ENCODE data around the gene MT1HL1. TPM values are rescaled to one million over a fixed set of nuclear protein-coding genes. Genes with fewer than 3 reads are reported as not detected.

Gene MT1HL1
- total RNA-seq, 3 donors from 2014 or later (not counting 1 experiment from before 2014, with no cell fraction given), result not detected

GRCh38 chr1:237038211-237038610 lies 34.0 kb upstream of the MT1HL1 start:
- no peaks in the 10 kb centered on the region for H3K36me3 ChIP-seq (ENCODE audit: control insufficient read depth, insufficient read depth, low read length)
- peaks cover 0 to 4% of the 10 kb centered on the region in 2 donors for H3K4me1 Mint-ChIP-seq
- no peaks in the 10 kb centered on the region for H3K4me1 ChIP-seq (ENCODE audit: control insufficient read depth, insufficient read depth, low read length)
- no peak for TF ChIP-seq CTCF (IDR thresholded peaks at IDR 0.05)
- H3K4me3 Mint-ChIP-seq, result no peak overlapping the region
- no peak overlapping the region for H3K4me3 ChIP-seq (ENCODE audit: low read length)
- H3K9me3 ChIP-seq (ENCODE audit: control insufficient read depth, insufficient read depth, low read length), result no peaks in the 10 kb centered on the region
- no peak for DNase-seq
- intact Hi-C loops (cut with micrococcal nuclease), result no loop called here
- H3K27me3 Mint-ChIP-seq (ENCODE audit: low read depth in 2 of 2), result peaks cover 19 to 20% of the 10 kb centered on the region in 2 donors
- H3K36me3 Mint-ChIP-seq, result peaks cover 5% of the 10 kb centered on the region
- H3K27ac ChIP-seq (ENCODE audit: low read length), result no peak overlapping the region
- no peak for ATAC-seq
- no peaks in the 10 kb centered on the region for H3K9me3 Mint-ChIP-seq
- no peak overlapping the region for H3K27ac Mint-ChIP-seq
- 94% methylated on average over 6 of the region's 6 CpGs for WGBS (ENCODE audit: insufficient coverage)
- H3K27me3 ChIP-seq (ENCODE audit: control insufficient read depth, insufficient read depth, low read length), result peaks cover 16% of the 10 kb centered on the region

- no peaks in the 10 kb centered on the region for H3K36me3 Mint-ChIP-seq
- no peaks in the 10 kb centered on the region for H3K4me1 Mint-ChIP-seq
- H3K9me3 Mint-ChIP-seq, result no peaks in the 10 kb centered on the region
- Histone ChIP-seq H3K9me3 (ENCODE audit: control insufficient read depth, insufficient read depth, low read length) (no peaks in the 10 kb centered on the region), H3K27ac (ENCODE audit: low read length) (no peak overlapping the region), H3K27me3 (ENCODE audit: control insufficient read depth, insufficient read depth, low read length) (peaks cover 2% of the 10 kb centered on the region), H3K4me3 (ENCODE audit: low read length) (no peak overlapping the region), H3K36me3 (ENCODE audit: control insufficient read depth, insufficient read depth, low read length) (no peaks in the 10 kb centered on the region), H3K4me1 (ENCODE audit: control insufficient read depth, insufficient read depth, low read length) (no peaks in the 10 kb centered on the region)
- intact Hi-C loops (cut with micrococcal nuclease), result no loop called here
- H3K27me3 Mint-ChIP-seq (ENCODE audit: low read depth in 2 of 2), result peaks cover 4 to 6% of the 10 kb centered on the region in 2 donors
- ATAC-seq (no peak), DNase-seq (no peak)
- 88% methylated on average over 1 of the region's 1 CpG for WGBS (ENCODE audit: insufficient coverage)
- H3K27ac Mint-ChIP-seq, result no peak overlapping the region
- TF ChIP-seq CTCF (IDR thresholded peaks at IDR 0.05), result no peak
- no peak overlapping the region for H3K4me3 Mint-ChIP-seq
These were observed 31.5 kb upstream of the MT1HL1 start for GRCh38 chr1:237035759-237036158.

- H3K4me1 Mint-ChIP-seq, result no peaks in the 10 kb centered on the region
These were observed 29.6 kb upstream of the MT1HL1 start for GRCh38 chr1:237033804-237034203.

More at GRCh38 chr1:237033804-237034203, 29.6 kb upstream of the MT1HL1 start:
- no peaks in the 10 kb centered on the region for H3K36me3 Mint-ChIP-seq
- H3K27me3 Mint-ChIP-seq (ENCODE audit: low read depth in 2 of 2), result no peaks in the 10 kb centered on the region
- Histone ChIP-seq H3K4me3 (ENCODE audit: low read length) (no peak overlapping the region), H3K27ac (ENCODE audit: low read length) (no peak overlapping the region), H3K4me1 (ENCODE audit: control insufficient read depth, insufficient read depth, low read length) (no peaks in the 10 kb centered on the region), H3K9me3 (ENCODE audit: control insufficient read depth, insufficient read depth, low read length) (no peaks in the 10 kb centered on the region), H3K27me3 (ENCODE audit: control insufficient read depth, insufficient read depth, low read length) (peaks cover 2% of the 10 kb centered on the region), H3K36me3 (ENCODE audit: control insufficient read depth, insufficient read depth, low read length) (no peaks in the 10 kb centered on the region)
- ATAC-seq, result no peak
- no peak for TF ChIP-seq CTCF (IDR thresholded peaks at IDR 0.05)
- intact Hi-C loops (cut with micrococcal nuclease), result no loop called here
- DNase-seq, result no peak
- 54% methylated on average over 1 of the region's 4 CpGs for WGBS (ENCODE audit: insufficient coverage)
- H3K9me3 Mint-ChIP-seq, result peaks cover 0 to 5% of the 10 kb centered on the region in 2 donors
- H3K27ac Mint-ChIP-seq, result no peak overlapping the region
- no peak overlapping the region for H3K4me3 Mint-ChIP-seq
